ENCODE data around the gene SH3RF3.
"Not testable (repeated sequence)": the region's sequence is repeated elsewhere in the genome, so short reads cannot be mapped to it uniquely, and the experiment has no call there.

Gene SH3RF3

DNA sequence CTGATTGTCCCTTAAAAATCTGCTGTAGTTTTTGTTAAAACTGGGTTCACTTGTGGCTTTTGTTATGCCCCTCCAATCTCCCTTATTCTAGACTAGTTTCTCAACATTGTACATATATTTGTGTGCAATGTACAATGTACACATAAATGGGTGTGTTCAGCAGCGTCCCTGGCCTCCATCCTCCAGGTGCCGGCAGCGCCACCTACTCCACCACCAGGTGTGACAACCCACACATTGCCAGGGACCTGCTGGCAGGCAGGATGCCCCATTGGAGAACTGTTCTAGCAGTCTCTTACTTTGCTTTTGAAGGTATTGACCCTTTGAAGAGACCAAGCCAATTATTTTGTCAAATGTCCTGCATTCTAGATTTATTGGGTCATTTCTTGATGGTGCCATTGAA is 75.4 kb downstream of the SH3RF3 start:
- DNase-seq, result no peak

- DNase-seq, result peak in 1 of 5 experiments; percentile 56
Measured at GRCh38 chr2:109205447-109205846, 76.4 kb downstream of the SH3RF3 start.

GRCh38 chr2:109206569-109207146 is 77.7 kb downstream of the SH3RF3 start:
- no peak for DNase-seq

- DNase-seq, result no peak
Measured at GRCh38 chr2:109207176-109207575, 78.2 kb downstream of the SH3RF3 start.

- DNase-seq, result peak in 1 of 5 experiments; percentile 11
Measured at GRCh38 chr2:109208071-109208950, 79.3 kb downstream of the SH3RF3 start.

- DNase-seq, result no peak
Measured at GRCh38 chr2:109208951-109209335, 79.9 kb downstream of the SH3RF3 start.

DNA sequence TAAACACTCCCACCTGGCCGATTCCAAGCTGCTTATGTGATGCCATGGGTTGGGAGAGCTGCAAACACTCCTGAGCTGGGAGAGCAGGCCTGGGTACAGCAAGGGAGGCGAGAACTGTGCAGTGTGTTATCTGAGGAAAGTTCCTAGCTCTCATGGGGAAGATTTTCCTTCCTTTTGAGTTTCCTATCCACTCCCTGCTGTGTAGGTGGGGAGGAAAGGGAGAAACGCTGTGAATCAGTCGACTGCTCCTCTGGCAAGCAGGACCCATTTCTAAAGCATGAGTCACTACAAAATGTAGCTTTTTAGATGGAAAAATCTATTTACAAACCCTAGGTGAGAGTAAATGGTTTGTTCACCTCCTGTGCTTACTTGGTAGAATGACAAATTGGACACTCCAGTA is 80.4 kb downstream of the SH3RF3 start:
- no peak for DNase-seq

- no peak for DNase-seq
Measured at GRCh38 chr2:109209941-109210340, 80.9 kb downstream of the SH3RF3 start.

GRCh38 chr2:109210431-109211200 is 81.6 kb downstream of the SH3RF3 start:
- no peak for DNase-seq

DNA sequence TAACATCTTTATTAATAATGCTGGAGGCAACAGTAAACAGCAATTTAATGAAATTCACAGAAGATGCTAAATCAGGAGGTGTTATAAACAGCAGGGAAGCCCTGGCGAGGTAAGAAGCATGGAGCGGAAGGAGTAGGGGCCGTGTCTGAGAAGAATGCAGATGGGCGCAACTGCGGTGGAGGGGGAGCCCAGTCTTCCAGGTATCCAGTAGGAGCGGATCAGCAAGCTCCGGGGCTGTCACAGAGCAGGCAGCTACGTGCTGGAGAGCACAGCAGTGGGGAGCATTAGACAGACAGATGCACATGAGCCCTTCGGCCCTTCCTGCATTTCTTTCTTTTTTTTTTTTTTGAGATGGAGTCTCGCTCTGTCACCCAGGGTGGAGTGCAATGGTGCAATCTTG is 82.3 kb downstream of the SH3RF3 start:
- no peak for DNase-seq

- DNase-seq, result no peak
Measured at GRCh38 chr2:109212836-109213563, 84.0 kb downstream of the SH3RF3 start.

GRCh38 chr2:109213646-109214433 is 84.8 kb downstream of the SH3RF3 start:
- peak in 4 of 5 experiments; percentile 13 to 91 (median 64) for DNase-seq

DNA sequence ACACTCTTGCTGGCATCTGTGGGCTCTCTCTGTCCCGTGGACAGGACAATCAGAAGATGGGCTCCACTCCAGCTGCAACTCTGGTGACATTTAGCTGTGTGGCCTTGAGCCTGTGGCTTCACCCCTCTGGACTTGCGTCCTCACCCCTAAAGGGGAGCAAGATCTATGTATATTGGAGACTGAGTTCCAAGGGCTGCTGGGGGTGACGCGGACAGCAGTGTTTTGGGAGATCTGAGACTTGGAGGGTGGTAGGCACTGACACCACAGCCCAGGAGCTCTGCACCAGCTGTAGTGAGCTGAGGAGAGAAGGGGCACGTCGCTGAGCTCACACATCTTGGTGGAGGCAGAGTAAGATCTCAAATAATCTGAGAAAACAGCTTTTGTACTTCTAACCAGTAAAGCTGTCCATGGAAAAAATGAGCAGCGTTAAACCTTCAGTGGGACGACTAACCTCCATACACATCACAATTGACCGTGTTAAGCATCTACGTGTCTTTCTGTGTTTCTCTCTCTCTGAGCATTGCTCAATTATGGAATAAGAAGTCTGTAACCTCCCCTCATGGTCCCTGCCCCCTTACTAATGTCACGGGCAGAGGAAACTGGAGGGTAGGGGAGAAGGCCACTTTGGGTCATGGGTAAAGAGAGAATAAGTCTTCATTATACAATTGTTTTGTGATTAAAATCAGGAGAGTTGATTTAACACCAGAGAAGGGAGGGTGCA is 85.8 kb downstream of the SH3RF3 start:
- peak in 1 of 5 experiments; percentile 4 for DNase-seq

GRCh38 chr2:109215866-109216265 is 86.9 kb downstream of the SH3RF3 start:
- no peak for DNase-seq

DNA sequence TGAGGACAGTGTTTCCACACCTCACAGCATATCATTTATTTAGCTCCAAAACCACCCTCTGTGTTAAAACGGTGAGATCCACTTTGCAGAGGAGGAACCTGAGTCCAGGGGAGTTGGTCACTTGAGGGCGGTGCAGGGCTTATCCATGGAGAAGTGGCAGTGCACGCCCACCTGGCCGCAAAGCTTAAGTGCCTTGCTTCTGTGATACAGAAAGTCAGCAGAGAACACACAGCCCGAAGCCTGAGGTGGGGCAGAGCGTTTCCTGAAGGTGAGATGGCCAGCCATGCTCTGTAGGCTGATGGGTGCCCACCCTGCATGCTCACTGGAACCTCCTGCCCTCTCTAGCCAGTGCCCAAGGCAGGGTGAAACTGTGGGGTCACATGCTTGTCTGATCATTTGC is 87.3 kb downstream of the SH3RF3 start:
- no peak for DNase-seq

DNA sequence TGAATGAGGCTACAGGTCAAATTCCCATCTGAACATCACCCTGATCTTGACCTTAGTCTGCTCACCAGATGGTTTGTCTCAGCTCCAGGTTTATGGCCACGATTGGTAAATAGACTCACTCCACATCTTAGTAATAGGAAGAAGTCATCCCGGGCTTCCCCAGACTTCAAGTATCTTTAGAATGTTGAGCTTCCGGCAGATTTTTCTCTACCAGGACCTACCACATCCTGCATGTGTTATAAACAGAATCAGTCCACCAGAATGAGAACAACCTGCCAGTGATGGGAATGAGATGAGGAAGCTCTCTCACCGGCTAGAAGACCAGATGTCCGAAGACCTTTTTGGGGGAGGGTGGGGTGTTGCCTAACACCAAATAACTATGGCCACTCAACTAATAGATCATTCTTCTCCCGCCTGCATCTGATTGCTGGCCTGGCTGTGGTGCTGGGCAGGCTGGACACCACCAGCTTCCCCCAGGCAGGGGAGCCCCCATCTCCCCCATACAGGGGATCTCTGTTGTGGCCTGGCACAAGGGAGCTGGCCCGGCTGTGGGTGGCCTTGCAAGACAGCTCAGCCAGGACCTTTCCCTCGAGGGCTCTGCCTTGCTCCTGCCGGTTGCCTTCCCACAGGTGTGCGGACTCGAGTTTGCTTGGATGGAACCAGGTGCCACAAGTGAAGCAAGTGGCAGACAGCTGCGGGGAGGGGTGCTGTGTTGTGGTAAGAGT is 88.5 kb downstream of the SH3RF3 start:
- no peak for DNase-seq

GRCh38 chr2:109218087-109218791 is 89.2 kb downstream of the SH3RF3 start:
- peak in 1 of 5 experiments; percentile 51 for DNase-seq

GRCh38 chr2:109218792-109219126 is 89.8 kb downstream of the SH3RF3 start:
- DNase-seq, result no peak

- no peak for DNase-seq
Measured at GRCh38 chr2:109220860-109221259, 91.9 kb downstream of the SH3RF3 start.

DNA sequence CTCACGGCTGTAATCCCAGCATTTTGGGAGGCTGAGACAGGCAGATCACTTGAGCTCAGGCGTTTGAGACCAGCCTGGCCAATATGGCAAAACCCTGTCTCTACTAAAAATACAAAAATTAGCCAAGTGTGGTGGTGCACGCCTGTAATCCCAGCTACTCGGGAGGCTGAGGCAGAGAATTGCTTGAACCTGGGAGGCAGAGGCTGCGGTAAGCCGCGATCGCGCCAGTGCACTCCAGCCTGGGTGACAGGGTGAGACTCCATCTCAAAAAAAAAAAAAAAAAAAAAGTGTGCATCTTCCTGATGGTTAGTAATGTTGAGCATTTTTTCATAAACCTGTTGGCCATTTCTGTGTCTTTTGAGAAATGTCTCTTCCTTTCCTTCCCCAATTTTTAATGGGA is 92.3 kb downstream of the SH3RF3 start:
- not testable (repeated sequence) for DNase-seq
